WTC11 (cell line): ENCODE results near the gene LATS2. TPM values are rescaled to one million over a fixed set of nuclear protein-coding genes. Genes with fewer than 3 reads are reported as not detected.

Experiments
- ATAC-seq: fragments of 200-7000 bp; cut with Tn5 transposase; 2 replicates; pipeline ENCODE4 v1.10.0; 2021; ENCODE audit warnings: mild to moderate bottlenecking, moderate library complexity
- CTCF ChIA-PET: fragments of 300-600 bp; sonication (Branson Sonifier 250); formaldehyde crosslinking; loops from one replicate; lab custom pipeline; 2021; ENCODE audit warnings: antibody characterized with exemption; lab: Charles Lee
- POLR2A ChIA-PET: fragments of 350-600 bp; sonication (Branson Sonifier 250); formaldehyde crosslinking; loops from one replicate; lab custom pipeline; 2021; ENCODE audit warnings: antibody characterized with exemption; lab: Charles Lee
- DNase-seq: peaks from one replicate; pipeline ENCODE4 v3.0.0; 2021; ENCODE audit warnings: low spot score
- H3K27ac Mint-ChIP-seq: 2 replicates; pipeline ENCODE4 v1.8.0; 2021; ENCODE audit warnings: mixed read lengths
- H3K27me3 Mint-ChIP-seq: 2 replicates; pipeline ENCODE4 v1.8.0; 2021; ENCODE audit warnings: low read depth, mild to moderate bottlenecking, moderate library complexity, mixed read lengths
- H3K36me3 Mint-ChIP-seq: 2 replicates; pipeline ENCODE4 v1.8.0; 2021; ENCODE audit warnings: mixed read lengths
- H3K4me1 Mint-ChIP-seq: 2 replicates; pipeline ENCODE4 v1.8.0; 2022; ENCODE audit warnings: mixed read lengths
- H3K4me3 Mint-ChIP-seq: 2 replicates; pipeline ENCODE4 v1.8.0; 2021; ENCODE audit warnings: mild to moderate bottlenecking, moderate library complexity, mixed read lengths
- H3K9me3 Mint-ChIP-seq: 2 replicates; pipeline ENCODE4 v1.8.0; 2021; ENCODE audit warnings: mixed read lengths
- ARID4B ChIP-seq: sonication (generic); formaldehyde crosslinking; IDR thresholded peaks from 2 replicates; pipeline ENCODE4 v1.8.0; 2023; ENCODE audit warnings: missing genetic modification reagents, mild to moderate bottlenecking, borderline replicate concordance
- ATF6 ChIP-seq: sonication (generic); formaldehyde crosslinking; IDR thresholded peaks from 2 replicates; pipeline ENCODE4 v1.8.1; 2023; ENCODE audit warnings: mild to moderate bottlenecking, missing genetic modification reagents
- CDX4 ChIP-seq: fragments of 250-450 bp; sonication (Bioruptor Pico); IDR thresholded peaks from 2 replicates; pipeline ENCODE4 v1.9.0; 2021; ENCODE audit warnings: moderate library complexity, mild to moderate bottlenecking, inconsistent platforms, borderline replicate concordance
- ETV6 ChIP-seq: sonication (generic); formaldehyde crosslinking; IDR thresholded peaks from 2 replicates; pipeline ENCODE4 v1.8.1; 2022; ENCODE audit warnings: mild to moderate bottlenecking, missing genetic modification reagents
- GABPB1 ChIP-seq: sonication (generic); formaldehyde crosslinking; IDR thresholded peaks from 2 replicates; pipeline ENCODE4 v1.8.1; 2023; ENCODE audit warnings: mild to moderate bottlenecking, missing genetic modification reagents
- HMGA2 ChIP-seq: fragments of 250-450 bp; sonication (Bioruptor Pico); IDR thresholded peaks from 2 replicates; pipeline ENCODE4 v1.4.0; 2021; ENCODE audit warnings: mild to moderate bottlenecking, moderate library complexity
- IRF1 ChIP-seq: sonication (generic); formaldehyde crosslinking; IDR thresholded peaks from 2 replicates; pipeline ENCODE4 v1.8.0; 2023; ENCODE audit warnings: missing genetic modification reagents
- JAZF1 ChIP-seq: fragments of 250-450 bp; sonication (Bioruptor Pico); IDR thresholded peaks from 2 replicates; pipeline ENCODE4 v1.9.0; 2021; ENCODE audit warnings: moderate library complexity, mild to moderate bottlenecking, inconsistent platforms
- MYBL2 ChIP-seq: sonication (generic); formaldehyde crosslinking; IDR thresholded peaks from 2 replicates; pipeline ENCODE4 v1.8.1; 2023; ENCODE audit warnings: mild to moderate bottlenecking, moderate library complexity, missing genetic modification reagents
- NFYB ChIP-seq: sonication (generic); formaldehyde crosslinking; conservative IDR thresholded peaks from 2 replicates; pipeline ENCODE4 v1.8.0; 2022; ENCODE audit warnings: low read depth, missing genetic modification reagents
- NR1H2 ChIP-seq: sonication (generic); formaldehyde crosslinking; IDR thresholded peaks from 2 replicates; pipeline ENCODE4 v1.9.0; 2021; ENCODE audit warnings: mild to moderate bottlenecking, moderate library complexity, missing genetic modification reagents
- NR2C2 ChIP-seq: sonication (generic); formaldehyde crosslinking; IDR thresholded peaks from 2 replicates; pipeline ENCODE4 v1.8.0; 2022; ENCODE audit warnings: mild to moderate bottlenecking, missing genetic modification reagents
- SMAD3 ChIP-seq: sonication (generic); formaldehyde crosslinking; IDR thresholded peaks from 2 replicates; pipeline ENCODE4 v1.8.0; 2022; ENCODE audit warnings: missing genetic modification reagents, mild to moderate bottlenecking, borderline replicate concordance
- SMAD4 ChIP-seq: sonication (generic); formaldehyde crosslinking; IDR thresholded peaks from 2 replicates; pipeline ENCODE4 v1.8.0; 2022; ENCODE audit warnings: mild to moderate bottlenecking, missing genetic modification reagents
- STAT6 ChIP-seq: sonication (generic); formaldehyde crosslinking; conservative IDR thresholded peaks from 2 replicates; pipeline ENCODE4 v1.8.1; 2023; ENCODE audit warnings: mild to moderate bottlenecking, low read depth, missing genetic modification reagents, moderate library complexity
- TEAD1 ChIP-seq: sonication (generic); formaldehyde crosslinking; IDR thresholded peaks from 2 replicates; pipeline ENCODE4 v1.8.0; 2022; ENCODE audit warnings: mild to moderate bottlenecking, missing genetic modification reagents
- USF1 ChIP-seq: sonication (generic); formaldehyde crosslinking; IDR thresholded peaks from 2 replicates; pipeline ENCODE4 v1.8.0; 2022; ENCODE audit warnings: mild to moderate bottlenecking, missing genetic modification reagents
- ZMAT4 ChIP-seq: fragments of 250-450 bp; sonication (Bioruptor Pico); IDR thresholded peaks from 2 replicates; pipeline ENCODE4 v1.9.0; 2021; ENCODE audit warnings: mild to moderate bottlenecking
- ZNF138 ChIP-seq: sonication (generic); formaldehyde crosslinking; conservative IDR thresholded peaks from 2 replicates; pipeline ENCODE4 v1.8.1; 2022; ENCODE audit warnings: mild to moderate bottlenecking, moderate library complexity, missing genetic modification reagents
- ZNF263 ChIP-seq: sonication (generic); formaldehyde crosslinking; IDR thresholded peaks from 2 replicates; pipeline ENCODE4 v1.8.1; 2022; ENCODE audit warnings: low read depth, mild to moderate bottlenecking, moderate library complexity, missing genetic modification reagents
- ZNF423 ChIP-seq: fragments of 250-450 bp; sonication (Bioruptor Pico); IDR thresholded peaks from 2 replicates; pipeline ENCODE4 v2.1.2; 2022; ENCODE audit warnings: mild to moderate bottlenecking, moderate library complexity
- ZSCAN18 ChIP-seq: fragments of 250-450 bp; sonication (Bioruptor Pico); IDR thresholded peaks from 2 replicates; pipeline ENCODE4 v2.1.2; 2022; ENCODE audit warnings: mild to moderate bottlenecking, moderate library complexity
- total RNA-seq: library from RNA; stranded (reverse); gene quantifications from 3 replicates; pipeline ENCODE4 v1.2.3, GENCODE V29; 2021

LATS2 gene
- total RNA-seq, 1 experiment from 2014 or later = 28.9 TPM

- TF ChIP-seq ATF6 (CRISPR knock-in tag) = no peak
- no peak for TF ChIP-seq TEAD1 (CRISPR knock-in tag)
- TF ChIP-seq ZSCAN18 = no peak
- no peak for TF ChIP-seq STAT6 (CRISPR knock-in tag)
- no peak for TF ChIP-seq NR1H2 (CRISPR knock-in tag)
- no peak for TF ChIP-seq NFYB (CRISPR knock-in tag)
- TF ChIP-seq ZNF423 (CRISPR knock-in tag) = no peak
- TF ChIP-seq SMAD4 (CRISPR knock-in tag) = no peak
- no peak for TF ChIP-seq NR2C2 (CRISPR knock-in tag)
- TF ChIP-seq USF1 (CRISPR knock-in tag) = no peak
- TF ChIP-seq ZMAT4 (CRISPR knock-in tag) = no peak
- TF ChIP-seq SMAD3 = no peak
Observed at GRCh38 chr13:20990910-20991525, 70.4 kb downstream of the LATS2 start (continued).

- ChIA-PET POLR2A (no interaction called here), CTCF (no interaction called here)
- Mint-ChIP-seq H3K36me3 (peaks cover 25% of the 10 kb centered on the region), H3K9me3 (no peaks in the 10 kb centered on the region), H3K27me3 (no peaks in the 10 kb centered on the region), H3K27ac (peak overlapping the region; percentile 29; the same call in 1 of the 2 replicates), H3K4me1 (no peaks in the 10 kb centered on the region; the same call in 1 of the 2 replicates), H3K4me3 (no peak overlapping the region)
- no peak for DNase-seq
- no peak for ATAC-seq
- no peak for TF ChIP-seq HMGA2 (CRISPR knock-in tag)
- TF ChIP-seq MYBL2 = no peak
- TF ChIP-seq ZNF263 = no peak
- no peak for TF ChIP-seq ETV6 (CRISPR knock-in tag)
- no peak for TF ChIP-seq JAZF1 (CRISPR knock-in tag)
- no peak for TF ChIP-seq CDX4 (CRISPR knock-in tag)
- TF ChIP-seq ZNF138 = no peak
- TF ChIP-seq GABPB1 (CRISPR knock-in tag) = no peak
- no peak for TF ChIP-seq ARID4B (CRISPR knock-in tag)
- TF ChIP-seq IRF1 (CRISPR knock-in tag) = no peak
- TF ChIP-seq NR2C2 (CRISPR knock-in tag) = no peak
Observed at GRCh38 chr13:20989656-20990321, 71.6 kb downstream of the LATS2 start.
